Panc1 (cell line): ENCODE data around the gene ITGAL.

Source experiments
- CTCF ChIP-seq: fragments of 450-650 bp; IDR thresholded peaks from 2 replicates; pipeline ENCODE4 v1.5.1; 2017; ENCODE audit warnings: mild to moderate bottlenecking
- REST ChIP-seq, 2 experiments: IDR thresholded peaks; 2 replicates each; pipeline ENCODE4 v1.6.1; 2011 to 2012; ENCODE audit warnings: low read depth in 2 of 2, control low read depth in 1 of 2, low read length in 1 of 2, mild to moderate bottlenecking in 1 of 2, moderate library complexity in 1 of 2; ENCODE audit not compliant: insufficient read depth in 1 of 2
- SIN3A ChIP-seq: IDR thresholded peaks from 2 replicates; pipeline ENCODE4 v1.6.1; 2012; ENCODE audit warnings: low read depth, mild to moderate bottlenecking, low read length, moderate library complexity, borderline replicate concordance; ENCODE audit not compliant: insufficient read depth

GRCh38 chr16:30473231-30474073 lies 910 bp downstream of the ITGAL start:
- TF ChIP-seq CTCF (no peak), REST (IDR thresholded peaks at IDR 0.05; ENCODE audit: insufficient read depth in 1 of 2, low read depth in 2 of 2, low read length in 1 of 2) (no peak), SIN3A (no peak)
